ENCODE data around the gene SBF2.

DNA sequence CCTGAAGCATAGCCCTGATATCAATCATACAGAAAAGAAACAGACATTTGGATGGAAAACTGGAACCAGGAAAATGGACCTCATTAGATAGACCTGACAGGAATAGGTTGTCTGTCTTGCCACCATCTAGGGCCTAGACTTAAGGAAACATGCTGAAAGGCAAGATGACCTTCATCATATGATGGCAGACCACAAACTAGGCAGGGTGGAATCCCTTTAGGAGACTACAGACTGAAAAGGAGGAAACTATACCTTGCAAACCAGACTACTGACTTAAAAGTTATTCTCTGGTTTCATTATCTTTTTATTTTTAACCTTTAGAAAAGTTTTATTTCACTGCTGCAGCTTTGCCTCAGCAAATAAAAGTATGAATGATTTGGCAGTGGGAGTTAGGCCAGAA lies 20.3 kb downstream of the SBF2 start:
- TF ChIP-seq, protein P1, sequence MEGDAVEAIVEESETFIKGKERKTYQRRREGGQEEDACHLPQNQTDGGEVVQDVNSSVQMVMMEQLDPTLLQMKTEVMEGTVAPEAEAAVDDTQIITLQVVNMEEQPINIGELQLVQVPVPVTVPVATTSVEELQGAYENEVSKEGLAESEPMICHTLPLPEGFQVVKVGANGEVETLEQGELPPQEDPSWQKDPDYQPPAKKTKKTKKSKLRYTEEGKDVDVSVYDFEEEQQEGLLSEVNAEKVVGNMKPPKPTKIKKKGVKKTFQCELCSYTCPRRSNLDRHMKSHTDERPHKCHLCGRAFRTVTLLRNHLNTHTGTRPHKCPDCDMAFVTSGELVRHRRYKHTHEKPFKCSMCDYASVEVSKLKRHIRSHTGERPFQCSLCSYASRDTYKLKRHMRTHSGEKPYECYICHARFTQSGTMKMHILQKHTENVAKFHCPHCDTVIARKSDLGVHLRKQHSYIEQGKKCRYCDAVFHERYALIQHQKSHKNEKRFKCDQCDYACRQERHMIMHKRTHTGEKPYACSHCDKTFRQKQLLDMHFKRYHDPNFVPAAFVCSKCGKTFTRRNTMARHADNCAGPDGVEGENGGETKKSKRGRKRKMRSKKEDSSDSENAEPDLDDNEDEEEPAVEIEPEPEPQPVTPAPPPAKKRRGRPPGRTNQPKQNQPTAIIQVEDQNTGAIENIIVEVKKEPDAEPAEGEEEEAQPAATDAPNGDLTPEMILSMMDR (IDR thresholded peaks at IDR 0.05): no peak
- no peak for TF ChIP-seq EZH2 (IDR thresholded peaks at IDR 0.05; ENCODE audit: borderline replicate concordance, insufficient read depth, low read depth, low read length, poor library complexity, severe bottlenecking)

Measured in B cell (primary cell).